Activated CD4-positive, alpha-beta T cell treated with anti-CD3 and anti-CD28 coated beads, Interleukin-2, amount 50 U/mL, for 16 hours (primary cell): ENCODE data around the gene TMEM214.
A peak's percentile ranks its signal among the peaks of the same experiment; 100 is the strongest.

Source experiments
- DNase-seq: peaks from one replicate; pipeline ENCODE4 v3.0.0-alpha.2; 2020

The TMEM214 gene

DNA sequence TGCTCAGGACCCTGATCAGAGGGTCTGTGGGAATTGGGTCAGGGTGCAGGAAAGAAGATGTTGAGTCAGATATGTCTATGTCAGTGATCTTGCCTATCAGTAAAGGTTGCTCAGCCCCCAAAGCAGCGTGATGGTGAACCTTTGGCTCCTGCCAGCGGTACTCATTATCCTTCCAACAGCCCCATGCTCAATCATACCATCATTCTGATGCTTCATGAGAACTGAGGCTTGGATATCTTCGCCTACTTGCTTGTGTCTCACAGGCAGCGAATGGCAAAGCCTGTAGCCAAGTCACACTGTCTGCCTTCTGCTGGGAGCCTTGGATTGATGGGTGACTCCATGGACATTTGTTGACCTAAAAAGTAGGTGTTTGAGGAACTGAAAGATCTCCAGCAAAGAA lies 19.0 kb upstream of the TMEM214 start:
- no peak for DNase-seq

DNA sequence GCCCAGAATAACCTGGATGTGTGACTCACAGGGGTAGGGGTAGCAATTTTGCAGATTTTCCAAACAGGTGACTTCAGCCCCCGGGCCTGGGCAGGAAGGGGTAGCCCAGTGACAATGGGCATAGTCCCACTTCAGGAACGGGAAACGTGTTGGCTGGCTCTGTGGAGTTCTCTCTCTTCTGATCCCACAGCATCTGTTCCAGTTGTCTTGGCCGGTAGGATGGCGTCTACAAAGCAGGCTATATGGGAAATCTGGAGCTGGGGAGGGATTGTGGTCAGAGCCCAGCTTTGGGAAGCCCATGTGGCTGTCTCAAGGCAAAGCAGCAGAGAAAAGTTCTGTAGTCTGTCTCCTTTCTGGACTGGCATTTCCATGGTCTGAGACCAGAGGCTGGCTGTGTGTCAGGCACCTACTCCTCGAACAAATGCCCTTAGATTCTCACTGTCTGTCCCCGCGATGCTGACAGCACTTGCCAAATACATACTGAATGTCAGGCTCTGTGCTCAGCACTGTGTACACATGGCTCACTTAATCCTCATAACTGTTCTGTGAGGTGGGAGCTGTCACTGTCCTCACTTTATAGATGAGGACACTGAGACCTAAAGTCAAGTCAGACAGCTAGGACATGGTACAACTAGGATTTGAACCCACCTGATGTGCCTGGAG lies 17.9 kb upstream of the TMEM214 start:
- no peak for DNase-seq

DNA sequence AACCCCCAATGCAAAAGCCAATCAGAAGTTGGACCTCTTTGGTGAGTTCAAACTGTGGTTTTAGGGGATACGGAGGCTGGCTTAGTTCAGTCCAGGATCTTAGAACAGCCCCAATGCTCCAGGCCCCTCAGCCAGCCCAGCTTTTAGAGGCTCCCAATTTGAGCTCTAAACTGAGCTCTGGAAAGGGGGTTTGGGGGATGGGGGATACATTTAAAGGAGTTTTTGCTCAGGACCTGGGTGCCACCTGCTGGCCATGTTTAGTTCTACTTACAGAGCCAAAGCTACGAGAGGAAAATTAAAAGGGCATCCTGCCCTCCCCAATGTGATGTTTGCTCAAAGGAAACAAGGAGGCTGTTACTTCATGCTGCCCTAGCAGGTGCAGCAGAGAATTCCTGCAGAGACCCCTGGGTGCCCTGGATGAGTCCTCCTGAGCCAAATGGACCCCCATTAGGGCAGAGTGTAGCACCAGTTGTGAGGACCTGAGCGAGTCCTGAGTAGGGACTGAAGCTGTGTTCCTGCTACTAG lies 15.9 kb upstream of the TMEM214 start:
- peak; percentile 52 for DNase-seq

DNA sequence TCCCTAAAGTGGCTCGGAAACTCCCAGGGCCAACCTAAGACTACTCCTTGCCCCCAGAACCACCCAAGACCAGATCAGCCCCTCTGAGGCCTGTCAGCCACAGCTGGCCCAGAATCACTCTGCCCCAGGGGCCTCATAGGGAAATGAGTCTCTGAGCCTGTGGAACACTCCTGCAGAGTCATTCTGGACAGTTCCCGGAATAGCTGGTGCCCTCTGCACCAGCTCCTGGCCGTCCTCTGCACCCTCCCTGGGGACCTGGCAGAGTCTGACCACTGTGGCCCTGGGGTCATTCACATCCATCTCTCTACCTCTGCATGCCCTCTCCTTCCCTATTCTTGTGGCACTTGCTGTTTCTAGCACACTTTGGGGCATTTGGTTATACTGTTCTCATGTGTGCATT lies 14.6 kb upstream of the TMEM214 start:
- DNase-seq = no peak

DNA sequence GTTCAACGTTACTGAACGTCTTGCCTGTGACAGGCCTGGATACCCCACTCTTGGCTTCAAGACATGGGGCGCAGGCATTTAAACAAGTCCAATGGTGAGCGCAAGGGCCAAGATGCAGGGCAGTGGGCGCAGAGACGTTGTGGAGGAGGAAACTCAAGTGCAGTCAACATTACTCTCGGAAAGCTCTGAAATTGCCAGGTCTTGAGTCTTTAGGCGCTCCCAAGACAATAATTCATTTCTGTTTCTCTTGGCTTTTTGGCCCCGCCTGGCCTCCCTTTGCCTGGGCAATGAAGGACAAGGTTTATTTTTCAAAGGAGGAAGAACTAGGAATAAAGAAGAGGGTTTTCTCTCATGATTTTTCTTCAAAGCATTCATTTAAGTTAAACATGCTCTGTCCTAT lies 13.3 kb upstream of the TMEM214 start:
- no peak for DNase-seq

DNA sequence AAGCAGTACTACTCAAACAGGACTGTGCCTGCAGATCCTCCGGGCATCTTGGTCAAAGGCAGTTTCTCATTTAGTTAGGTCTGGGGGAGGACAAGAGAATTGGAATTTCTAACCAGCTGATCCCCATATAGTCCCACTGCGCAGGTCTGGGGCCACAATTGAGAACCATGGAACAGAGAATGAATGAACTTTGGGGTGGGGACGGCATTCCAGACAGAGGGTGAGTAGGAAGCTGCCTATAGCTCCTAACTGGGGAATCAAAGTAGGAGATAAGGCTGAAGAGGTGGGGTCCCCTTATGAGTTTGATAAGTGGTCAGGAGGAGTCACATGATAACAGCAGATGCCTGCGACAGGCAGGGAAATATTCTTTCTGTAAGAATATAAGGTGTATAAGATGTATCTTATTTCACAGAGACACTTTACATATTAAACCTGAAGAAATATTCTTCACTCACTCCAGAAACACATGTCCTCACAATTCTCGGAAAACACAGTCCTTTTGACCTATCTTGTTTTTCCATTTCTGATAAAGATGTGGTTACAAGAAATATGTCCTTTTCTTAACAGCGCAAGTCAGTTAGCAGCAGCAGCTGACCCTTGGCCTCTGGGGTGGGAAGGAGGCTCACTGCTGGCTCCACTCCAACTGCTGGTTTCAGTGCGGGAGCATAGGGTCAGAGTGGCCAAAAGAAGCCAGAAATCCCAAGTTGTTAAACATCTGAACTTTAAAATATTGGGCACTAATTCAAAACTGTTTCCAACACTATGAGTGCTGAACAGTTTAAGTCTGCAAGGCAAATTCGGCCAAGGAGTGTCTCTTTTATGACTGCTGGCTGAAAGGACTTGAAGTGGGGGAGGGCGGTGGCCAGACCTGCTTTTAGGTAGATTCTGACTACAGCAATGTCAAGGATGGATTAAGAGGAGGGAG lies 12.6 kb upstream of the TMEM214 start:
- no peak for DNase-seq

DNA sequence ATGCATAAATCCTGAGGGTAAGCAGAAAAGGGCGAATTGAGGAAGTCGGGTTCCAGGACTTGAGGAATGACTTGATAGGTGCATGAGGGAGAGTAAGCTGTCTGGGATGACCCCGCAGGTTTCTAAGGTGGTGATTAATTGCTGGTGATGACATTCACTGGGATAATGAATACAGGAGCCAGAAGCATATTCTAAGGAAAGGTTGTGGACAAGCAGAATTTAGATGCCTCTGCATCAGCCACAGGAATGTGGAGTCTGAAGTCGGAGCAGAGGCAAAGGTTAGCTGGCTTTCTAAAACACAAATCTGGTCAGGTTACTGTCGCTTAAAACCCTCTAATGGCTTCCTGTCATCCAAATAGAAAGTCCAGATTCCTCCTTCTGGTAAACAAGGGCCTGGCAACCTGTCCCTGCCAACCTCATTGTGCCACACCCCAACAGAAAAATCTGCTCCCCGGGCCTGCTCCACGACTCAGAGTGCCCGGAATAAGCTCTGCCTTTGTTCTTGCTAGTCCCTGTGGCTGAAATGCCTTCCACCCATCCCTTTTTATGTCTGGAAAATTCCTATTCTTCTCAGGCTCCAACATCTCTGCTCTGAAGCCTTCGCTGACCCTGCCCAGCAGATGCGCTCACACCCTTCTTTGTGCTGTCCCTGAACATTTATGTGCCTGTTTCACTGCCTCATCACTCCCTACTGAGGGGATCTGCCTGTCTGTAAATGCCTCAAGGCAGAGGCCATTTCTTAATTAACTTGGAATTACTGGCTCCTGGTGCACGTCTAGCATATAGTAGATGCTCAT lies 11.3 kb upstream of the TMEM214 start:
- no peak for DNase-seq

DNA sequence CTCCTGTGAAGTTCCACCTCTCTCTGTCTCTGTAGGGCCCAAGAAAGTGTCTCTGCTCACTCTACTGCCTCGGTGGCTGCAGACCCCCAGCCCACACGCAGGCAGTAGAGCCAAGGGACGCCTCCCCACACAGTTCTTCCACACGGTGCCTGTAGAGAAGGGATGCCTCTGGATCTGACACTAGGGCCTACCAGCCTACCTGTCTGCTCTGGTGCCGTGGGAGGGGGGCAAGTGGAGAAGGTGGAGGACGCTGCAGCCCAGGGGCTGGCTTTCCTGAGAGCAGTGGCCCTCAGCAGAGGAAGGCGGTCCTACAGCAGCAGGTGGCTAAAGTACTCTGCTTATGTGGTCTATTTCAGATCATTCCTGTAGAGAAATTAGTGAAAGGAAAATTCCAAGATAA lies 9.0 kb upstream of the TMEM214 start:
- DNase-seq = no peak

DNA sequence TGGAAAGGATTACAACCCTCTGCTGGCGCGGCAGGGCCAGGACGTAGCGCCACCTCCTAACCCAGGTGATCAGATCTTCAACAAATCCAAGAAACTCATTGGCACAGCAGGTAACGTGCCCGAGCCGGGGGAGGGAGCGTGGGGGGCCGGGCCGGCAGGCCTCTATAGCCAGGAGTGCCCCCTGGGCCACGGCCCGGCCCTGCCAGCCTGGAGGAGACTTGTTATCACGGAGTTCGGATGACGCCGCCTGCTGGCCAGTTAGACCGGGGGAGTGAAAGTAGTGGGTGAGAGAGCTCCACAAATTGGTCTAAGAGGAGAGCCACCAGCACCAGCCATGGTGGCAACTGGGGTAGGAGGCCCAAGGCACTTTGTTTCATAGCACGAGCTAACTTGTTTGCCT lies 8.6 kb upstream of the TMEM214 start:
- DNase-seq = no peak

DNA sequence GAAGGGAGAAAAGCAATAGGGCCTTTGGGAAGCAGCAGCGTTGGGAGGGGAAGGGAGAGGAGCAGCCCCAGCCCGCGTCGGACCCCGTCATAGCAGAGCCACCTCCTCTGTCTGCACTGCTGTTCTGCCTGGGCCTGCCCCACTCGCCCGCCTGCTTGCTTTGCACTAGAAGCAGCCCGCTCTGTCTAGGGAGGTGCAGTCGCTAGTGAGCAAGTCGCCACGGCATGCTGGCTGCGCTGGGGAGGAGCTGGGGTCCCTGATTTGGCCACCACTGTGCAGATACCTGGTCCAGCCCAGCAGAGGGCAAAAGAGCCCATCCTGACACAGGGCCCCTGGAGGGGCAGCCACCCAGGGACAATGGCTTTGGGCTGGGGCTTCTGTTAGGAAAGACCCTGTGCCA lies 8.0 kb upstream of the TMEM214 start:
- DNase-seq = no peak

DNA sequence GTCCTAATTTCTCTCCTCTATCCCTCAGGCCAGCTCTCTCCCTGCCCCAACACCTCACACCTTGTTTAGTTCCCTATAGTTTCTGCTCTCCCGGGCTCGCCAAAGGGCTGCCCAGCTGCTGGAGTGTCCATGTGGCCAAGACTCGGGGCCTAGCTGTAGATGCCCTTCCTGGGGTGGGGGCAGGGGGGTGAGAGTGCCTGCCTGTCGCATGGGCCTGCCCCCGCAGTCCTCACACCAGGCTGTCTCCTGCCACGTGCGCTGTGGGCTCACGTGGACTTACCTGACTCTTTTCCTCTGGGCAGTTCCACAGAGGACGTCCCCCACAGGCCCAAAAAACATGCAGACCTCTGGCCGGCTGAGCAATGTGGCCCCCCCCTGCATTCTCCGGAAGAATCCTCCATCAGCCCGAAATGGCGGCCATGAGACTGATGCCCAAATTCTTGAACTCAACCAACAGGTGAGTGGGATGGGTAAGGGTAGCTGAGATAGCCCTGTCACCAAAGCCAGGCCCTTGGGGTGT lies 7.4 kb upstream of the TMEM214 start:
- no peak for DNase-seq

DNA sequence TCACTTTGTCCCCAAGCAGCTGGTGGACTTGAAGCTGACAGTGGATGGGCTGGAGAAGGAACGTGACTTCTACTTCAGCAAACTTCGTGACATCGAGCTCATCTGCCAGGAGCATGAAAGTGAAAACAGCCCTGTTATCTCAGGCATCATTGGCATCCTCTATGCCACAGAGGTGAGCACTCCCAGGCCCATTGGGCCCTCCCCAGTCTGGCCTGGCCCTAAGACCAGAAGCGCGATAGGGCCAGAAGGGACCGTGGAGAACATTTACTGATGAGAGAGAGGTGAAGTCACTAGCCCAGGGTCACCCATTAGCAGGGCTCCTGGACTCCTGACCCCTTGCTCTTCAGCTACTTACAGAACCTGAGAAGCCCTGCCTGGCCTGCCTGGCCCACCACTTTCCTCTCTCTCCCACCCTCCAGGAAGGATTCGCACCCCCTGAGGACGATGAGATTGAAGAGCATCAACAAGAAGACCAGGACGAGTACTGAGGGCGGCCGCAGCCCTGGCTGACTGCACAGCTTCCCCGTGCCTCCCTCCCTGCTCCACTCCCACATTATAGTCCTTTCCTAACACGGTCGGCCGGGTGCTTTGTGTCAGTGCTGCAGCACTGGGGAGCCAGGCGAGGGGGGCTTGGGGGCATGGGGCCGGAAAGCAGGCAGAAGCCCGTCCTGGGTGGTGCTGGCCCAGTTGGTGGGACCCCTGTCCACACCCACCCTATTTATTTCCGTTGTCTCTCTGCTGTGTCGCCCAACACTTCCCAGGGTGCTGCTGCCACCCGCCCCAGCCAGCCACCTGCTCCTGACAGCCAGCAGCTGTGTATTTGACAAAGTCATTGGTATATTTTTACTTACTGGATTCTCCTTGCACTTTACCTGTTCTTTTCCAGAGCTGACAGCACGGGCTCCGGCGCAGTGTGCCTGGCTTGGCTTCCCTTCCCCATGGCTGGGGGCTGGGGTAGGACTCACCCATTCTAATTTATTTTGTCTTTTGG lies 6.6 kb upstream of the TMEM214 start:
- DNase-seq = no peak

DNA sequence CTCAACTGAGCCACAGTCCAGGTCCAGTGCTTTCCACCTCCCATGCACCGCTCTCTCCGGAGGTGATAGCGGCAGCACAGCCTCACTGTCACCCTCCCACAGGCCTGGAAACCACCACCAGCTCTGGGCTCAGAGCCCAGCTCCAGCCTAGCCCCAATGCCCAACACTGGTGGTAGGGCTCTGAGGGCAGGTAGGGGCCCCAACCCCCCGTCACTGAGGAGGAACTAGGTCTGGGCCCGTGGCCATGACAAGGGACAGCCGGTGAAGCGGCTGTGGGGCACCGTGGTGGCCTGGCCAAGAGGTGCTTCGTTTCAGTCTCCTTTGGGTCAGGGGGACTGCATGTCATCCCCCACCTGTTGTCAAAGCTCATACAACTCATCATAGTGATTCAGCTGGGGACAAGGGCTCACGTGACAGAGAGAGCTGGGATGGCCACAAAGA lies 5.5 kb upstream of the TMEM214 start:
- DNase-seq = no peak

DNA sequence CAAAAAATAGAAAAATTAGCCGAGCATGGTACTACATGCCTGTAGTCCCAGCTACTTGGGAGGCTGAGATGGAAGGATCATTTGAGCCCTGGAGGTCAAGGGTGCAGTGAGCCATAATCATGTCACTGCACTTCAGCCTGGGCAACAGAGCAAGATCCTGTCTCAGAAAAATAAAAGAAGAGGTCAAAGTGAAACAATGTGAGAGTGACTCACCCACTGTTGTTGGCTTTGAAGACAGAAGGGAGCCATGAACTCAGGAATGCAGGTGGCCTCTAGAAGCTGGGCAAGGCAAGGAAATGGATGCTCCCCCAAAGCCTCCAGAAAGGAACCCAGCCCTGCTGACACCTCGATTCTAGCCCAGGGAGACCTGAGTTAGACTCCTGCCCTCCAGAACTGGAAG lies 3.7 kb upstream of the TMEM214 start:
- no peak for DNase-seq

DNA sequence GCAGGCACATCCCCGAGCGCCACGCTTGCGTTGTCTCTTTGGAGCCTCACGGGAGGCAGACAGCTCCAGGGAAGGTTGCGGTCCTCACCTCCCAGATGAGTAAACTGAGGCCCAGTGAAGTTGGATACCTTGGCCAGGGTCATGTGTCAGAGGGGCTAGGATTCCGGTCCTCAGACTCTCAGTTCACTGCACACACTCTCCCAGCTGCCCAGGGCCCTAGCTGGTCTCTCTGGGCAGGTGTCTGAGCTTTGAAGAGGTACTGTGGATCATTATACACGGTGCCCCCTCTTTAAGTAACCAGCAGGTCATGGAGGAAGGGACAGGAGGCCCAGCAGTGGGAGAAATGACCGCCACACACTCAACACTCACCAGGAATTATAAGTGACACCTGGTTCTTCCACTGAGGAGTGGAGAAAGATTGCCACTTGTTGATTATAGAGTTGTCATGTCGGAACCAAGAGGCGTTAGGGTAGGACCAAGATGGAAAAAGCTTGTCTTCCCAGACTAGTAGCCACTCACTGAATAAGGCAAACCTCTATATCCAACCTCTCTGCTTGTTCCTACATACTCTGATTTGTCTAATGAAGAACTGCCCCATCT lies 588 bp downstream of the TMEM214 start:
- no peak for DNase-seq

DNA sequence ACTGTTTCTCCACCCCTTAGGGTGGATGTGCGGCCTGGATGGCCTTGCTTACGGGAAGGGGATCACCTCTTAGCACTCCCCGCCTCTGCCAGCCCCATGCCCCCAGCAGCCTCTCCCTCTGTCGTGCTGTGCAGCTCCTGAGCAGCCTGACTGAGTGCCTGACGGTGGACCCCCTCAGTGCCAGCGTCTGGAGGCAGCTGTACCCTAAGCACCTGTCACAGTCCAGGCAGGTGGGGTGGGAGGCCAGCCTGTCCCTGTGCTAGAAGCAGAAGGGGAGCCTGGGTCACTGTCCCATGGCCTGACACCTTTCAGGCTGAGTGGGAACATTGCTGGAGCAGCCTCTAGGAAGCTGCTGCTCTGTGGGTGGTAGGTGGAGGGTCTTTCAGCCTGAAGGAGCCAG lies 5.2 kb downstream of the TMEM214 start:
- no peak for DNase-seq

DNA sequence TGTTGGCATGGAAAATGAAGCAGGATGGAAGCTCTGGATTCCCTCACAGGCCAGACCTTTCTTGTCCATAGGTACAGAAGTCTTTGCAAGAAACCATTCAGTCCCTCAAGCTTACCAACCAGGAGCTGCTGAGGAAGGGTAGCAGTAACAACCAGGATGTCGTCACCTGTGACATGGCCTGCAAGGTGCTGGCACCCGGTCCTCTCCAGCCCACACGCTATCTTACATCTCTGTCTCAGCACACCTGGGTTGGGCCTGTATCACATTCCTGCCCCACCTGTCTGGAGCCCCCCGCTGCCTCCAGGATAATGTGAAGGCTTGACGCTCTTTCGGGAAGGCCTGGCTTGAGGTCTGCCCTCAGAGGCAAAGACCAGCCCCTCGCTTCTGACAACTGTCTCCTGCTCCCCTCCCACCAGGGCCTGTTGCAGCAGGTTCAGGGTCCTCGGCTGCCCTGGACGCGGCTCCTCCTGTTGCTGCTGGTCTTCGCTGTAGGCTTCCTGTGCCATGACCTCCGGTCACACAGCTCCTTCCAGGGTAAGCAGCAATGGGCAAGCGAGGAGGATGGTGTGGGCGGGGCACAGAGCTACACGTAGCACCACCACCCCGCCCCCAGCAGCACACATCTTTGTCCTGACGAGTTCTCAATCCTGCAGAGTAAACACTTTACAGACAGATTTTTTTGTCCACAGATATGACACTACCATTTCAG lies 6.0 kb downstream of the TMEM214 start:
- no peak for DNase-seq

DNA sequence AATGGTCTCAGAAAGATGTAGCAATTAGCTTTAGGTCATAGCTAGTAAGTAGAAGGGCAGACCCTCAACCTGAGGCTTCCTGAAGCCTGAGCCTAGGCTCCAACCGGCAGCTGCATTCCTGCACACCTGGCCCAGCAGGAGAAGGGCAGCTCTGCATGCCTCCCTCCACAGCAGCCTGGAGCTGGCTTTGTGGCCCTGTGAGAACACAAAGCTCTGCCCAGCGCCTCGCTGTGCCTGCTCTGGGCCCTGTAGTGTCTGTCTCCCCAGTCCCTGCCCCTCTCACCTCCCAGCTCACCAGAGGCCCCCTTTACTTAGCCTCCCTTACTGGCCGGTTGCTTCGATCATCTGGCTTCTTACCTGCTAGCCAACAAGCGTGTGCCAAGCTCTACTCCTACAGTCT lies 6.7 kb downstream of the TMEM214 start:
- no peak for DNase-seq

DNA sequence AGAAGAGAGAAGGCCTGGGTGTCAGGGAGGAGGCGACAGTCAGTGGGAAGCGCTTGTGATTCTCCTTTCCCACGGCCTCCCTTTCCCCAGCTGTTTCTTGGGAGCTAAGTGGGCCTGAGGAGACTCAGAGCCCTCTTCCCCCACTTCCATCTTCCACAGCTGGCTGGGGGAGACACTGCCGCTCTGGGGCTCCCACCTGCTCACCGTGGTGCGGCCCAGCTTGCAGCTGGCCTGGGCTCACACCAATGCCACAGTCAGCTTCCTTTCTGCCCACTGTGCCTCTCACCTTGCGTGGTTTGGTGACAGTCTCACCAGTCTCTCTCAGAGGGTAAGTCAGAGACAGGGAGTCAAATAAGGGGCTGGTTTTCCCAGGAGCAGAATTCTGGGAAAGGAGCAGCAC lies 7.1 kb downstream of the TMEM214 start:
- DNase-seq = no peak

DNA sequence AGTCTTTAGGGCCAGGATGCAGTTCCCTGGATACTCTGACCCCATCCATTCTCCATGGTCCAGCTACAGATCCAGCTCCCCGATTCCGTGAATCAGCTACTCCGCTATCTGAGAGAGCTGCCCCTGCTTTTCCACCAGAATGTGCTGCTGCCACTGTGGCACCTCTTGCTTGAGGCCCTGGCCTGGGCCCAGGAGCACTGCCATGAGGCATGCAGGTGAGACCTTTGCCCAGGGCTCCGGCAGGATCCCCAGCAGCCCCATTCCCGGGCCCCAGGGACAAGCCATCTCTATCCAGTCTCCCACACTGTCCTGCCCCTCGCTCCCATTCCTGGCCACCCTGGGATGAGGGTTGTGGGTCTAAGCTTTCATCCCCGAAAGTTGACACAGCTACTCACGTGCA lies 7.5 kb downstream of the TMEM214 start:
- no peak for DNase-seq

DNA sequence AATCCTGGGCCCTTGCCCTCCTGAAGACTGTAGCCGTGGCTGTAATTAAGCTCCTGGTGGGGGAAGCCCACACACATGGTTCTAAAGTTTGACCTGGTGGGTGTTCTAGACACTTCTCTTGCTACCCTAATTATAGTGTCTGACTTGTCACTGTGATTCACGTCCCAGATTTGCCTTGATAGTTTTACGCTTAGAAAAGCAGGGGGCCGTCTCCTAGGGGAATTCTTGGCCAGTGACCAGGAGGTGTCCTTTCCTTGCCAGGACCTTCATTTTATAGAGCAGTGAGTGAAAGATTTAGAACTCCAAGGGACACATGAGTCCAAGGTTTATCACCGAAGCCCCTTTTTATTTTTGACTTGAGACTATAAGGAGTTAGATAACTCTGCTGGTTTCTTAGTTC lies 9.0 kb downstream of the TMEM214 start:
- no peak for DNase-seq
